NCI-H774 (cell line): Measurements from ENCODE around the gene NPB.

Experiments used
- DNase-seq: peaks from one replicate; lab custom pipeline; 2025; lab: John Stamatoyannopoulos, UW

NPB gene

GRCh38 chr17:81926451-81927151, 24.6 kb downstream of the NPB start:
- DNase-seq, result peak; percentile 55

- no peak for DNase-seq
Observed at GRCh38 chr17:81927152-81927652, 25.2 kb downstream of the NPB start.

- DNase-seq, result peak; percentile 97
Observed at GRCh38 chr17:81927653-81928543, 25.9 kb downstream of the NPB start, which contains the start of gene MAFG. TSS of gene MAFG (minus strand) at chr17:81927735. CDS start at chr17:81923185, 4,550 bp downstream.

DNA sequence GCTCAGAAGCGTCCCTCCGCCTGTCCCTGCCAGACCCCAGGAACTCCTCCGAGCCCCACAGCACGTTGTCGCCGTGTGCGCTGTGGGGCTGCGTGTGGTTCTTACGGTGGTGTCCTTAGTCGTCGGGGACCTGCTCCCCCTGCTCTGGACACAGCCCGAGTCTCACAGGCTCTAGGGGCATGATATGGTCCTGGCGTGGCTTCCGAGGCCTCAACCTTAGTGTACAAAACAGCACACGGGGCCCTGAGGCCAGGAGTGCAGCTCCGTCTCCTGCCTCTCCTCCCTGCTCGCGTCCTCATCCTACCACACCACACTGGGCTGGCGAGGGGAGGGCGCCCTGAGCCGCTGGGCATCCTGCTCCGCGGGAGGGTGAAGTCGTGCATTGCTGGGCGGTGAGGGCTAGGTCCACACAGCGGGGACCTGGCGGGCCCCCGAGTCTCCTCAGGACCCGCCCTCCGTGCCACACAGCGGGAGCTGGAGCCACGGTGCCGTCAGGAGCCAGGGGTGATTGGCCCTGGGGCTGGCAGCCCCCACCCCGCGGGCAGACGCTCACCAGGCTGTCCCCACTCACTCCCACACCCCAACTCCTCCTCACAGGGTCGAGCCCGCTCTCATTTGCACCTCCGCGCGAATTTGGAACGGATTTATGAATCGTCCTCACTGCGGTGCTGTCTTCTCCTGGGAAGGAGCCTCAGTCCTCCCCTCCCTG, 26.7 kb downstream of the NPB start:
- no peak for DNase-seq

DNA sequence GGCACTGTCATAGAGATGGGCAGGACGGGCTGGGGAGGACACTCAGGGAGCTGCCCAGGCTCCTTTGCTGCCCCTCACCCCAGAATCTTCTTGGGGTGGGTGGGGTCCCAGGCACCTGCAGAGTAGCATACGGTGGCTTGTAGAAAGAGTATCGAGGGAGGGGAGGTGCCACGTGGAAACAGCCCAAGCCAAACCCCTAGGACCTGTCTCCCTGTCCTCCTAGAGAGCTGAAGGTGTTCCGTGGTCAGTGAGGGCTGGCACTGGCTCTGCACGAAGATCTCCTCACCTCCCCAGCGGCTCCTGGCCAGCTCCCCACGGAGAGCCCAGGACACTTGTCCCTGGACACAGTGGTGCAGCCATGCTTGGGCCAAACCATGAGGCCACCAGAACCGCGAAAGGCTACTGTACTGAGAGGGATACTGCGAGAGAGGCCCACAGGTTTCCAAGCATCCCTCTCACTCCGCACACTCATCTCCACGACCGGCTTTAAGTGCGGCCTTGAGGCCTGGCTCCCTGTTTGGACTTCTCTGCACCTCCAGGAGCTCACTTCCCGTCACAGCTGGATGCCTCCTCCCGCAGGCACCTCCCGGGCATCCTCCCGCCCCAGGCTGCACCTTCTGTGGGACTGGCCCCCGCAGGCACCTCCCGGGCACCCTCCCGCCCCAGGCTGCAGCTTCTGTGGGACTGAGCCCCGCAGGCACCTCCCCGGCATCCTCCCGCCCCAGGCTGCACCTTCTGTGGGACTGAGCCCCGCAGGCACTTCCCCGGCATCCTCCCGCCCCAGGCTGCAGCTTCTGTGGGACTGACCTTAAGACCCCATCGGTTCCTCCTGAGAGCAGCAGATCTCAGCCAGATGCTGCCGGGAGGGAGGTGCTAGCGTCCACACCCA, 27.5 kb downstream of the NPB start:
- DNase-seq, result no peak

GRCh38 chr17:81930142-81931125, 28.4 kb downstream of the NPB start:
- DNase-seq, result no peak

- no peak for DNase-seq
Observed at GRCh38 chr17:81931189-81931556, 29.1 kb downstream of the NPB start.

GRCh38 chr17:81931557-81932332, 29.7 kb downstream of the NPB start:
- no peak for DNase-seq

DNA sequence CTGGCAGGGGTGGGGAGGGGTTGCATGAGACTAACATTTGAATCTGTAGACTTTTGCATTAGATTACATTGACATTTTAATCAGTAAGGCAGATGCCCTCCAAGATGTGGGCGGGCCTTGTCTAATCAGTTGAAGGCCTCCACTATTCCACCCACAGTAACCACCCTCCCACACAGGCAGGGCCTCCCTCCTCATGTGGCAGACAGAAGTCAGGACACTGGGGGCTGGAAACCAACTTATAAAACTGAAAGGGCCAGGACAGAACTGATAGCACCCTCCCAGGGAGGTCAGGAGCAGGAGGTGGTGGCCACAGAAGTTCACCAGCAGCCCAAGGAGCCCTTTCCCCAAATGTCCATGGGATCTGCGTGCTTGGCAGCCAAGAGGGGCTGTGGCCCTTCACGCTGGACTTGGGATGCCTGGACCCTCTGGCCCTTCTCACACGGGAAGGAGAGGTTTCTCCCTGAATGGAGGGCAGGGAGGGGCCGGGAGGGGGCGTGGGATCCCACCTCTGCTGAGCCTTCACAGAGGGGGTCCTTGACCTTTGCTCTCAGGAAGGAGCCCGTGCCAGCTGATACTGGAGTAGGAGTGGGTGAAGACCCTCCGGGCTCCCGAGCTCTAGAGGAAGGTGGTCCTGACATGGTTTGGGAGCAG, 30.4 kb downstream of the NPB start:
- no peak for DNase-seq

DNA sequence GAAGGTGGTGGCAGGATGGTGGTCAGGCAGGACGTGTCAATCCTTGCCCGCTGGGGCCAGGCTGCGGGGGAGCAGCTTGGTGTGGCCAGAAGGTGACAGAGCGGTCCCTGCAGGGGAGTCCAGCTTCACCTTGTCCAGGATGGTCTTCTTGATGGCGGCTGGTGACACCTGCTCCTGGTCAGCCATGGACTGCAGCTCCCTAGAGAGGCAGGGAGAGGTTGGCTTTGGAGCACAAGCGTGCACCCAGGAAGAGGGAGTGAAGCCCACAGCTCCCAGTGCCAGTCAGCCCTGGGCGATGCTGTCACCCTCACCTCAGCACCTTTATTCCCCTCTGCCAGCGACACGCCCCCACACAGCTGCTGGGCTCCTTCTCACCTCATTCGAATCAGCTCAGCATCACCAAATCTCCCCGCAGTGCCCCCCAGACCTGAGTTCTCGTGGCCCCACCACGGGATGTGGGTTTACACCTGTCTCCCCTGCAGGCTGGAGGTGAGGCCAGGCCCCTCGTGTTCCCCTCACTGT, 31.2 kb downstream of the NPB start:
- no peak for DNase-seq

- no peak for DNase-seq
Observed at GRCh38 chr17:81934098-81934757, 32.2 kb downstream of the NPB start.

DNA sequence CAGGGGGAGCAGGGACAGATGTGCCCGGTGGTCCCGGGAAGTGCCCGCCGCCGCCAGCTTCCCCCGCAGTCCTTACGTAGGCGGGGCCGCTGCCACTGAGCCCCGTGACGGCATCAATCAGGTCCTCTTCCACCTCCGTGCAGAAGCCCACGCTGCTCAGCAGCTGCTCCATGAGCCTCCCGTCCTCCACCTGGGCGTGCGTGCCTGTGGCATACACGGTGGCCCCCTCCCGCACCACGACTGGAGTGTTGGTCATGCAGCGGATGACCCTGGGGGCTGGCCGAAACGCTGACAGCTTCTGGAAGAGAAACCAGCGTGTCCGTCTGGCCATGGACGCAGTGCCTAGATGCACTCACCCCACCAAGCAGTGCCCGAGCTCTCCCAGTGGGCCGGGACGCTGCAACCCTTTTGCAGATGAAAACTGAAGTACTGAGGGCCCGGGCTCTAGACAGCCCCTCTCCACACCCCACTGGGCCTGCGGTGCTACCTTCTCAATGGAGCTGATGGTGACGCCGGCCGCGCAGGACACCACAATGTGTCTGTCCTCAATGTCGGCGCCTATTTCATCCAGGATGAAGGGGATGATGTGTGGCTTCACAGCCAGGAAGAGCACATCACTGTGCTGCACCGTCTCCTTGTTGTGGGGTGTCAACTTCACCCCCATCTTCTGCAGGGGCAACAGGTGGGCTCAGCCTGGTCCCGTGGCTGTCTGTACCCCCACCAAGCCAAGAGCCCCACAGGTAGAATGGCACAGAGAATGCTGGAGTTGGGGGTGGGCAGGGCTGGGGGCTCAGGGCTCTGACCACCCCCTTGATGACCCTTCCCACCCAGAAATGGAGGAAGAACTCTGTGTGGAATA, 33.0 kb downstream of the NPB start:
- no peak for DNase-seq

GRCh38 chr17:81935709-81936084, 33.7 kb downstream of the NPB start:
- DNase-seq, result no peak

GRCh38 chr17:81939218-81939617, 37.2 kb downstream of the NPB start:
- DNase-seq, result no peak

DNA sequence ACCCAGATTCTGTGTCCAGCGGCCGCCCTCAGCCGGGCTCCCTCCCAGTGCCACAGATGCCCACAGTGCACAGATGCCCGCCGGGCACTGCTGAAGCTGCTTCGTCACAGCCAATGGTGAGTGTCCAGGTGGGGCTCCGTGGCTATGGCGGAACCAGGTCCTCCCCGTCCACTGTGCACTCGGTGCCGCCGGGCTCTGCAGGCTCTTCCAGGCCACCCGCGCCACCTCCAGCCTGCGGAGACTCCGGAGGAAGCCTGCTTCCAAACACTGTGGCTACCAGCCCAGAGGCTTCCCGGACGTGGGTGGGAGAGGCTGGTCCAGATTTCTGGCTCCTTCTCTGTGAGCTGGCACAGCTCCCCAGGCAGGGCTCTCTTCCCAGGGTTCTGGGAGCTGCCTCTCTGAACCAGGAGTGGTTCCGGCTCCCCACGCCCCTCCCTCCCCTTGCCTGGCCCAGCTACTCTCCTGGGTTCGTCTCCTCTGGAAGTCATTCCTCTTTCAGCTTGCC, 37.9 kb downstream of the NPB start:
- DNase-seq, result no peak

GRCh38 chr17:81940538-81941483, 38.8 kb downstream of the NPB start:
- DNase-seq, result no peak
